ENCODE measurements around the gene MAFG. TPM values are rescaled to one million over a fixed set of nuclear protein-coding genes. Genes with fewer than 3 reads are reported as not detected.

The MAFG gene
- total and polyA plus RNA-seq, 9 of the 15 experiments (the other 6 are each of a cell fraction or from before 2014, with no cell fraction given): 1.1 to 58.1 (median 24.9) TPM

GRCh38 chr17:81871387-81872230, 55.9 kb downstream of the MAFG start (continued):
- peak; percentile 98 for TF ChIP-seq E2F6 (IDR thresholded peaks at IDR 0.05; ENCODE audit: borderline replicate concordance in 1 of 2, extremely low read depth in 1 of 2, insufficient read depth in 1 of 2, insufficient read length in 1 of 2, low read depth in 1 of 2, low read length in 1 of 2, poor library complexity in 1 of 2, severe bottlenecking in 1 of 2)
- TF ChIP-seq FOXM1 (IDR thresholded peaks at IDR 0.05; ENCODE audit: low read depth): no peak
- TF ChIP-seq FOXM1 (CRISPR knock-in tag; IDR thresholded peaks at IDR 0.05; ENCODE audit: low read depth): peak; percentile 94
- no peak for TF ChIP-seq CBFA2T3 (IDR thresholded peaks at IDR 0.05)
- TF ChIP-seq ILF3 (IDR thresholded peaks at IDR 0.05; ENCODE audit: borderline replicate concordance): peak; percentile 45; the same call in 1 of the 2 replicates
- TF ChIP-seq POLR3A (IDR thresholded peaks at IDR 0.05; ENCODE audit: borderline replicate concordance, extremely low read depth, insufficient read depth, insufficient read length): no peak
- TF ChIP-seq ZNF140 (CRISPR knock-in tag; IDR thresholded peaks at IDR 0.05): no peak
- TF ChIP-seq ZBTB43 (CRISPR knock-in tag; IDR thresholded peaks at IDR 0.05): no peak; the same call in none of the 2 replicates
- no peak for TF ChIP-seq ZKSCAN3 (CRISPR knock-in tag; IDR thresholded peaks at IDR 0.05)
- peak; percentile 15; the same call in 1 of the 2 replicates for TF ChIP-seq SMAD3 (CRISPR knock-in tag; conservative IDR thresholded peaks at IDR 0.05)
- no peak for TF ChIP-seq CEBPB (tag; IDR thresholded peaks at IDR 0.05)
- TF ChIP-seq EWSR1 (IDR thresholded peaks at IDR 0.05; ENCODE audit: borderline replicate concordance, low read depth, partially characterized antibody): no peak
- TF ChIP-seq KLF6 (CRISPR knock-in tag; IDR thresholded peaks at IDR 0.05; ENCODE audit: borderline replicate concordance): no peak; the same call in 1 of the 2 replicates
- TF ChIP-seq TEAD1 (CRISPR knock-in tag; IDR thresholded peaks at IDR 0.05): peak; percentile 44 to 95; a peak in 3 of 4 replicates
- TF ChIP-seq NR4A1 (CRISPR knock-in tag; IDR thresholded peaks at IDR 0.05): no peak
- TF ChIP-seq NR4A1 (tag; IDR thresholded peaks at IDR 0.05): peak; percentile 89
- TF ChIP-seq HSF4 (CRISPR knock-in tag; IDR thresholded peaks at IDR 0.05; ENCODE audit: borderline replicate concordance): no peak
- peak; percentile 96; the same call in 1 of the 2 replicates for TF ChIP-seq ZC3H4 (CRISPR knock-in tag; IDR thresholded peaks at IDR 0.05; ENCODE audit: borderline replicate concordance)
- no peak for TF ChIP-seq SAFB2 (IDR thresholded peaks at IDR 0.05; ENCODE audit: borderline replicate concordance, low read depth, low read length, severe bottlenecking)
- TF ChIP-seq HDAC6 (IDR thresholded peaks at IDR 0.05; ENCODE audit: low read depth, low read length): no peak
- TF ChIP-seq RBM25 (IDR thresholded peaks at IDR 0.05; ENCODE audit: low read depth, low read length, severe bottlenecking): no peak
- peak; percentile 87 for TF ChIP-seq MEIS2 (IDR thresholded peaks at IDR 0.05; ENCODE audit: partially characterized antibody)
- TF ChIP-seq PHTF2 (CRISPR knock-in tag; IDR thresholded peaks at IDR 0.05): no peak
- TF ChIP-seq ARNT (IDR thresholded peaks at IDR 0.05): no peak
- no peak for TF ChIP-seq GTF2A2 (tag; IDR thresholded peaks at IDR 0.05)
